Epithelial cell of proximal tubule (primary cell): ENCODE measurements around the gene IGDCC3. TPM values are rescaled to one million over a fixed set of nuclear protein-coding genes. Genes with fewer than 3 reads are reported as not detected.

Source experiments
- DNase-seq: peaks from one replicate; pipeline ENCODE4 v3.0.0-alpha.2; 2011; ENCODE audit warnings: low read depth
- H3K4me3 ChIP-seq: 2 replicates; pipeline ENCODE4 v1.5.1; 2011; ENCODE audit warnings: low read depth, mild to moderate bottlenecking, low read length
- total RNA-seq: library from RNA; depleted of rRNA; stranded (reverse); fragments of >200 nt; gene quantifications from 2 replicates; pipeline ENCODE4 v1.2.3, GENCODE V29; 2015
- TF ChIP-seq, protein P1 (sequence below): conservative IDR thresholded peaks from 2 replicates; pipeline ENCODE4 v1.5.1; 2012; ENCODE audit warnings: low read depth, mild to moderate bottlenecking, low read length

Gene IGDCC3
- total RNA-seq, 1 donor from 2014 or later = not detected

- no peak for DNase-seq
- H3K4me3 ChIP-seq = no peak overlapping the region
- TF ChIP-seq, protein P1, sequence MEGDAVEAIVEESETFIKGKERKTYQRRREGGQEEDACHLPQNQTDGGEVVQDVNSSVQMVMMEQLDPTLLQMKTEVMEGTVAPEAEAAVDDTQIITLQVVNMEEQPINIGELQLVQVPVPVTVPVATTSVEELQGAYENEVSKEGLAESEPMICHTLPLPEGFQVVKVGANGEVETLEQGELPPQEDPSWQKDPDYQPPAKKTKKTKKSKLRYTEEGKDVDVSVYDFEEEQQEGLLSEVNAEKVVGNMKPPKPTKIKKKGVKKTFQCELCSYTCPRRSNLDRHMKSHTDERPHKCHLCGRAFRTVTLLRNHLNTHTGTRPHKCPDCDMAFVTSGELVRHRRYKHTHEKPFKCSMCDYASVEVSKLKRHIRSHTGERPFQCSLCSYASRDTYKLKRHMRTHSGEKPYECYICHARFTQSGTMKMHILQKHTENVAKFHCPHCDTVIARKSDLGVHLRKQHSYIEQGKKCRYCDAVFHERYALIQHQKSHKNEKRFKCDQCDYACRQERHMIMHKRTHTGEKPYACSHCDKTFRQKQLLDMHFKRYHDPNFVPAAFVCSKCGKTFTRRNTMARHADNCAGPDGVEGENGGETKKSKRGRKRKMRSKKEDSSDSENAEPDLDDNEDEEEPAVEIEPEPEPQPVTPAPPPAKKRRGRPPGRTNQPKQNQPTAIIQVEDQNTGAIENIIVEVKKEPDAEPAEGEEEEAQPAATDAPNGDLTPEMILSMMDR = no peak
Observed at GRCh38 chr15:65310431-65311137, 67.2 kb downstream of the IGDCC3 start.

DNA sequence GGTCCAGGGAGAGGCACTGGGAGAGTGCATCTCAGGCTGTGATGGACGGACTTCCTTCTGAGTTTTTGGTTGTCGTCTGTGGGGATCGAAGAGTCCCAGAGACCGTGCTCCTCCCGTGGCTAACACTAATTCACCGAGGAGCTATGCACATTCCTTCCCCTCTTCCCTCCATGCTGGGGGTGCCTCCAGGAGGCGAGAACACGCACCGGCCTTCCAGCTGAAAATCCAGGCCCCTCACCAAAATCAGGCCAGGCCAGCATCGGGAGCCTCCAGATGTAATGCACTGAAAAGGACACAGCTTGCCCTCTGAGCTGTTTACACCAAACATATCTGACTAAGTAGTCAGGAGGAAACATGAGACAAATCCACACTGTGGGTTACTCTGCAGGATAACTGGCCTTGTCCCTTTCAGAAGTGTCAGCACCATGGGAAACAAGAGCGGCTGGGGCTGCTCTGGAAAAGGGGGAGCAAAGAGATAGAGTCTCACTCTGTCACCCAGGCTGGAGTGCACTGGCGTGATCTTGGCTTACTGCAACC is 67.9 kb downstream of the IGDCC3 start:
- no peak for DNase-seq

GRCh38 chr15:65307978-65308377 is 69.8 kb downstream of the IGDCC3 start:
- no peak for DNase-seq
- TF ChIP-seq, protein P1 = no peak
- no peak overlapping the region for H3K4me3 ChIP-seq

More for the DNA sequence above, 67.9 kb downstream of the IGDCC3 start:
- TF ChIP-seq, protein P1 = no peak
- H3K4me3 ChIP-seq = no peak overlapping the region

- no peak overlapping the region for H3K4me3 ChIP-seq
- DNase-seq = no peak
- TF ChIP-seq, protein P1 = no peak
Observed at GRCh38 chr15:65306551-65306950, 71.3 kb downstream of the IGDCC3 start.

GRCh38 chr15:65305776-65306175 is 72.0 kb downstream of the IGDCC3 start:
- no peak overlapping the region for H3K4me3 ChIP-seq
- no peak for DNase-seq
- TF ChIP-seq, protein P1 = no peak

GRCh38 chr15:65305150-65305758 is 72.5 kb downstream of the IGDCC3 start:
- TF ChIP-seq, protein P1 = no peak
- H3K4me3 ChIP-seq = no peak overlapping the region
- no peak for DNase-seq
